COLO668 (cell line): ENCODE data around the gene BSN.

Source experiments
- DNase-seq: peaks from one replicate; lab custom pipeline; 2025; ENCODE audit not compliant: unreplicated experiment; lab: John Stamatoyannopoulos, UW

BSN gene

GRCh38 chr3:49652218-49652902 lies 98.1 kb downstream of the BSN start:
- no peak for DNase-seq

- DNase-seq = no peak
Measured at GRCh38 chr3:49652903-49653415, 98.7 kb downstream of the BSN start.

GRCh38 chr3:49653621-49654020 lies 99.3 kb downstream of the BSN start:
- no peak for DNase-seq

GRCh38 chr3:49654176-49654825 lies 100.0 kb downstream of the BSN start:
- DNase-seq = no peak

- DNase-seq = peak; percentile 84
Measured at GRCh38 chr3:49654955-49655556, 100.8 kb downstream of the BSN start.

DNA sequence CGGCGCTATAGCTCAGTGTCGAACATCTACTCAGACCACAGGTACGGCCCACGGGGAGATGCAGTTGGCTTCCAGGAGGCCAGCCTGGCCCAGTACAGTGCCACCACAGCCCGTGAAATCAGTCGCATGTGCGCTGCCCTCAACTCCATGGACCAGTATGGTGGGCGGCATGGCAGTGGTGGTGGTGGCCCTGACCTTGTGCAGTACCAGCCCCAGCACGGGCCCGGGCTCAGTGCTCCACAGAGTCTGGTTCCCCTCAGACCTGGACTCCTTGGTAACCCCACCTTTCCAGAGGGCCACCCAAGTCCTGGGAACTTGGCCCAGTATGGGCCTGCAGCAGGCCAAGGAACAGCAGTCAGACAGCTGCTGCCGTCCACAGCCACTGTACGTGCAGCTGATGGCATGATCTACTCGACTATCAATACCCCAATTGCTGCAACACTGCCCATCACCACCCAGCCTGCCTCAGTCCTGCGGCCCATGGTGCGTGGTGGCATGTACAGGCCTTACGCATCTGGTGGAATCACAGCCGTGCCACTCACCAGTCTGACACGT lies 101.5 kb downstream of the BSN start:
- DNase-seq = no peak

GRCh38 chr3:49656541-49657112 lies 102.3 kb downstream of the BSN start:
- no peak for DNase-seq

- DNase-seq = no peak
Measured at GRCh38 chr3:49657208-49657915, 103.1 kb downstream of the BSN start.

- DNase-seq = no peak
Measured at GRCh38 chr3:49658711-49659110, 104.4 kb downstream of the BSN start.

DNA sequence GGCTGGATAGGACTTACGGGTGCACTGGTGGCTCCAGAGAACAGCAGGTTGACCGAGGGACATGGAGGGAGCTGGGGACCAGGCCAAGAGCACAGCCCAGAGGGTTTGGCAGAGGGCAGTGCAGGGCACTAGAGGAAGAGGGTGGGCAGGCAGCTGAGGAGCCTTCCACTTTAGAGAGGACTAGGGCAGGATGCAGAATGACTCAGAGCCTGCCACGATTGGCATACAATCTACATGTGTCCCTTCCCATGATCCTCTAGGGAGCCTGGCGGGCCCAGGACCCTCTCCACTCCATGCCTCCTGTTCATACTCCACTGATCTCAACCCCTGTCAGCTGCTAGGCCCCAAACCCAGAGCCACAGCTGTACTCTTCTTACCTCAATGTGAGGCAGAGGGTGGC lies 105.5 kb downstream of the BSN start:
- no peak for DNase-seq

DNA sequence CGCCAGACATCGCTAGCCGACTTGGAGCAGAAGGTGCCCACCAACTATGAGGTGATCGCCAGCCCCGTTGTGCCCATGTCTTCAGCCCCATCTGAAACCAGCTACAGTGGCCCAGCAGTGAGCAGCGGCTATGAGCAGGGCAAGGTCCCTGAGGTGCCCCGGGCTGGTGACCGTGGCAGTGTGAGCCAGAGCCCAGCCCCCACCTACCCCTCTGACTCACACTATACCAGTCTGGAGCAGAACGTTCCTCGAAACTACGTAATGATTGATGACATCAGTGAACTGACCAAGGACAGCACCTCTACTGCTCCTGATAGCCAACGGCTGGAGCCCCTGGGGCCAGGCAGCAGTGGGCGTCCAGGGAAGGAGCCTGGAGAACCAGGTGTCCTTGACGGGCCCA lies 107.0 kb downstream of the BSN start:
- no peak for DNase-seq

- DNase-seq = no peak
Measured at GRCh38 chr3:49662021-49662420, 107.7 kb downstream of the BSN start.

- DNase-seq = no peak
Measured at GRCh38 chr3:49662720-49663413, 108.6 kb downstream of the BSN start.

GRCh38 chr3:49663831-49664230 lies 109.6 kb downstream of the BSN start:
- no peak for DNase-seq

GRCh38 chr3:49664300-49664699 lies 110.0 kb downstream of the BSN start:
- DNase-seq = no peak

DNA sequence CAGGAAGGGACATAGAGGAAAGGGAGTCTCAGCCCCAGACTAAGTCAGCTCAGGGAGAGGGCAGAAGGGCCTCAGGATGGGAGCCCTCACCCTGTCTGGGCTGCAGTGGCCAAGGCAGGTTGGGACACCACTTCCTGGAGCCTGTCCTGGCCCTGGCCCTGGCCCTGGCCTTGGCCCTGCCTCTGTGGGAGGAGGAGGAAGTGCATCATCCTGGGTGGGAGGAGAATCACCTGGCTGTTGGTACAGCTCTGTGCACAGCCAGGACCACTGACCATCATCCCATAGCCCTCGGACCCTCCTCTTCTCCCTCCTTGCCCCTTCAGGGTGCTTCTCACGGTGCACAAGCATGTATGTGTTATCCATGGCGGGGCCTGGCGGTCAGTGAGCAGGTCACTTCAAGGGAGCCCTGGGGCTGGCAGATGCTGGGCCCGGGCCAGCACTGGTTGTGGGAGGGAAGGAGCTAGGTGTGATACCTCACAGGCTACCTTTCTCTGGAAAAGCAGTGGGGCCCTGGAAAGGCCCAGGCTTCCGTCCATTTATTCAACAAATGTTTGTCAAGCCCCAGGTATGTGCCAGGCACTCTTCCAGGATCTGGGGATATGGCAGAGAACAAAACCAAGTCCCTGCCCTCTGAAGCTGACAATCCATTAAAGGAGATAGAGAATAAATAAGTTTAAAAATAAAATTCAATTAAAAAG lies 111.7 kb downstream of the BSN start:
- no peak for DNase-seq

DNA sequence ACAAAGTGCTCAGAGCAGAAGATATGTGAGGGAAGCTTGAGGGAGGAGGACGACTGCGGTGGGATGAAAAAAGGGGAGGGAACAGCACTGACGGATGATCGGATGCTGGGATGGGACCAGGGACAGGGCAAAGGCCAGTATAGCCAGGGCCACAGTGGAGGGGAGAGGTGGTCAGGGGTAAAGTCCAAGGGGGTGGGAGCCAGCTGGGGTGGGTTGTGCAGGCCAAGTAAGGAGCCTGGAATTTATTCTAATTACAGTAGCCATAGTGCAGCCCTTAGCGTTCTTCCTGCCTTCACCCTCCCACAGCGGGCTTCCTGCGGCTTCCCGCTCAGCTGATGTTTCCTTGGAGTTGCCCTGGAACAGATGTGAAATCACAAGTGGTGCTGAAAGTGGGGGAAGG lies 112.3 kb downstream of the BSN start:
- DNase-seq = no peak

DNA sequence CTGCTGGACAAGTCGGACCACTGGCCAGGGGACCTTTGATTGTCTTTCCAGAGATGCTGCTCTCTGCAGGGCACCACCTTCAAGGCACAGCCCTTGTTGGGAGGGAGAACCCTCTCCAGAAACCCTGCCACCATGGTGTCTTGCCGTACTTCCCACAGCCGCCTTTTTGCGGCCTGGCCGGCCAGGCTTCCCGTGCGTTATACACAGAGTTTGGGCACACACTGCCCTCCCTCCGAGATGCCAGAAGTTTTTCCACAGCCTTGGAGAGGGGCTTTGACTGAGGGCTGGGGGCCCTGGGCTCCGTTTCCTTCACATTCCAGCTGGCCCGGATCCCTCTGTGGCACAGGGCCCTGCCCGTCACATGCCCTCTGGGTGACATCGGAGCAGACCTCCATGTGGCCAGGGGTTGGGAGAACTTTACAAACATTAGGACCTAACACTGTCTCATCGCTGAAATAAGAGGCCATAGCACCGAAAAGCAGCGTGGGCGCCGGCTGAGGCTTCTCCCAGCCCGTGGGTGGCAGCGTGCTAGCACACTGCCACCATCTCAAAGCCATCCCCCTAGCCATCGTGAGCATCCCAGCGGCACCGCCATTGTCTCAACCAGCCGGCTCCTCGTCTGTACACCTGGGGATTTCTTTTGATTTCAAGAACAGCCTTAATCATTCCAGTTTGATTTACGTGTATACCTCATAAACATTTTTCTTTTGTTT lies 113.6 kb downstream of the BSN start:
- DNase-seq = no peak

DNA sequence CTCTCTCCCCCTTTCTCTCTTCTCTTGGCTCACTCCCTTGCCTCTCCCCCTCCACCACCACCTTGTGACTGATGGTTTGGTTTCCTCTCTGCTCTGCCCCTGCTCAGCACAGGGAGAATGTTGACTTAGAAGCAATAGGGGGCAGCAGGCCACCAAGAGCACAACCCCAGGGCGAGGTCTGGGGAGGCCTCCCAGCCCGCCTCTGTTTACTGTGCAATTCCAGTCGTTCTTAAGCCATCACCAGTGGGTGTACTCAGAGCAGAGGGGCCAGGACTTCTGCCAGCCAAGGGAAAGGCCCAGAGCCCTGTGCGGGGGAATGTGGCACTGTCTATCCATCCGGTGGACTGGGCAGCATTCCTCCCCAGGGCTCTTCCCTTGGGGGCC lies 114.1 kb downstream of the BSN start:
- no peak for DNase-seq
